SK-N-SH (cell line): ENCODE results near the gene RFX3. TPM values are rescaled to one million over a fixed set of nuclear protein-coding genes. Genes with fewer than 3 reads are reported as not detected.

Experiments used
- CTCF ChIA-PET: fragments of 300-600, 350-600 bp; formaldehyde crosslinking; extraction: SDS; loops from one replicate; lab custom pipeline; 2021; lab: Yijun Ruan, JAX
- POLR2A ChIA-PET: fragments of 350-600 bp; sonication (Branson Sonifier 250); formaldehyde crosslinking; extraction: SDS; loops from one replicate; lab custom pipeline; 2020; ENCODE audit warnings: antibody characterized with exemption, inconsistent platforms; lab: Yijun Ruan, JAX
- DNase-seq: peaks from one replicate; pipeline ENCODE4 v3.0.0; 2012
- H2AFZ ChIP-seq: fragments of 200-600 bp; sonication (generic); 2 replicates; pipeline ENCODE4 v1.8.1; 2016; ENCODE audit warnings: antibody characterized with exemption, mild to moderate bottlenecking, low read depth
- H3F3A ChIP-seq: fragments of 200-600 bp; sonication (generic); replicated peaks from 2 replicates; pipeline ENCODE3; 2016; ENCODE audit warnings: antibody characterized with exemption, mild to moderate bottlenecking; ENCODE audit not compliant: insufficient read depth
- H3K27ac ChIP-seq, 2 experiments: fragments of 200-500 bp in 1 of 2; fragments of 200-600 bp in 1 of 2; sonication (Bioruptor generic) in 1 of 2; sonication (generic), shearing (Covaris generic) in 1 of 2; 2 replicates each; pipeline versions ENCODE4 v1.5.1 to v1.6.1; 2014 to 2016; ENCODE audit warnings: low read depth in 2 of 2, inconsistent platforms in 1 of 2, low read length in 1 of 2, mild to moderate bottlenecking in 1 of 2, mixed read lengths in 1 of 2
- H3K27me3 ChIP-seq: fragments of 200-600 bp; sonication (generic), shearing (Covaris generic); 2 replicates; pipeline ENCODE4 v1.6.1; 2016; ENCODE audit warnings: mixed run types; ENCODE audit not compliant: insufficient read depth
- H3K36me3 ChIP-seq, 2 experiments: fragments of 200-500 bp in 1 of 2; fragments of 200-600 bp in 1 of 2; sonication (Bioruptor generic) in 1 of 2; sonication (generic) in 1 of 2; replicated peaks in 1 of 2; 2 replicates each; pipeline versions ENCODE3 to v1.5.1; 2014 to 2016; ENCODE audit warnings: low read length in 1 of 2, mild to moderate bottlenecking in 1 of 2; ENCODE audit not compliant: insufficient read depth in 2 of 2, control insufficient read depth in 1 of 2
- H3K4me1 ChIP-seq, 2 experiments: fragments of 200-500 bp in 1 of 2; fragments of 200-600 bp in 1 of 2; sonication (Bioruptor generic) in 1 of 2; sonication (generic), shearing (Covaris generic) in 1 of 2; 2 replicates each; pipeline versions ENCODE4 v1.5.1 to v1.6.1; 2014 to 2016; ENCODE audit warnings: low read depth in 1 of 2, low read length in 1 of 2, mixed run types in 1 of 2; ENCODE audit not compliant: insufficient read depth in 2 of 2, control insufficient read depth in 1 of 2
- H3K4me2 ChIP-seq: fragments of 200-600 bp; sonication (generic), shearing (Covaris generic); 2 replicates; pipeline ENCODE4 v1.6.1; 2017; ENCODE audit warnings: mixed run types
- H3K4me3 ChIP-seq, 2 experiments: fragments of 200-500 bp in 1 of 2; fragments of 200-600 bp in 1 of 2; sonication (Bioruptor generic) in 1 of 2; sonication (generic), shearing (Covaris generic) in 1 of 2; 2 replicates each; pipeline versions ENCODE4 v1.5.1 to v1.8.1; 2014 to 2016; ENCODE audit warnings: low read depth in 2 of 2, inconsistent platforms in 1 of 2, low read length in 1 of 2, mild to moderate bottlenecking in 1 of 2, mixed read lengths in 1 of 2, moderate library complexity in 1 of 2
- H3K79me2 ChIP-seq: fragments of 200-600 bp; sonication (generic); 2 replicates; pipeline ENCODE4 v1.8.1; 2017; ENCODE audit warnings: mild to moderate bottlenecking; ENCODE audit not compliant: insufficient read depth
- H3K9ac ChIP-seq: fragments of 200-600 bp; sonication (generic); 2 replicates; pipeline ENCODE4 v1.6.1; 2017; ENCODE audit warnings: mixed run types
- H3K9me2 ChIP-seq: fragments of 200-600 bp; sonication (generic); 2 replicates; pipeline ENCODE4 v1.6.1; 2017; ENCODE audit warnings: mixed run types
- H3K9me3 ChIP-seq: fragments of 200-600 bp; sonication (generic); 2 replicates; pipeline ENCODE4 v1.6.1; 2017; ENCODE audit warnings: mixed run types, mild to moderate bottlenecking, moderate library complexity
- H4K20me1 ChIP-seq: fragments of 200-600 bp; sonication (generic); 2 replicates; pipeline ENCODE4 v1.6.1; 2017; ENCODE audit warnings: mild to moderate bottlenecking, mixed run types; ENCODE audit not compliant: insufficient read depth
- CTCF ChIP-seq: fragments of 200-600 bp; sonication (generic); IDR thresholded peaks from 2 replicates; pipeline ENCODE4 v1.6.1; 2017; ENCODE audit warnings: antibody characterized with exemption, mild to moderate bottlenecking, moderate library complexity
- EP300 ChIP-seq, 2 experiments: IDR thresholded peaks; 2 replicates each; pipeline versions ENCODE4 v1.4.0 to v1.6.1; 2012; ENCODE audit warnings: borderline replicate concordance in 1 of 2, low read depth in 1 of 2, low read length in 1 of 2
- EZH2phosphoT487 ChIP-seq: fragments of 200-600 bp; sonication (generic); IDR thresholded peaks from 2 replicates; pipeline ENCODE4 v1.6.1; 2017; ENCODE audit warnings: low read depth, mixed run types, mild to moderate bottlenecking, antibody characterized with exemption, moderate library complexity, borderline replicate concordance
- FOXJ3 ChIP-seq: sonication (generic); formaldehyde crosslinking; IDR thresholded peaks from 2 replicates; pipeline ENCODE4 v1.5.1; 2020; ENCODE audit warnings: mild to moderate bottlenecking, missing genetic modification reagents
- FOXM1 ChIP-seq: IDR thresholded peaks from 2 replicates; pipeline ENCODE4 v1.4.0; 2012; ENCODE audit warnings: low read depth, mild to moderate bottlenecking
- GABPA ChIP-seq: IDR thresholded peaks from 2 replicates; pipeline ENCODE4 v1.4.0; 2012; ENCODE audit warnings: low read depth, mild to moderate bottlenecking
- GATA2 ChIP-seq: sonication (generic); formaldehyde crosslinking; IDR thresholded peaks from 2 replicates; pipeline ENCODE4 v1.5.0; 2020; ENCODE audit warnings: mild to moderate bottlenecking, missing genetic modification reagents
- IRF3 ChIP-seq: fragments of 150-350 bp; IDR thresholded peaks from 2 replicates; pipeline ENCODE4 v1.6.1; 2016; ENCODE audit warnings: mild to moderate bottlenecking, low read depth, low read length
- MXI1 ChIP-seq: IDR thresholded peaks from 2 replicates; pipeline ENCODE4 v1.6.1; 2012; ENCODE audit warnings: mild to moderate bottlenecking, low read depth, low read length, improper control_type of control experiment
- NRF1 ChIP-seq: IDR thresholded peaks from 2 replicates; pipeline ENCODE4 v1.6.1; 2012; ENCODE audit warnings: low read depth, mild to moderate bottlenecking, low read length
- RCOR1 ChIP-seq: fragments of 150-350 bp; IDR thresholded peaks from 2 replicates; pipeline ENCODE4 v1.6.1; 2017; ENCODE audit warnings: antibody characterized with exemption, low read length
- REST ChIP-seq: IDR thresholded peaks from 2 replicates; pipeline ENCODE4 v1.6.1; 2012; ENCODE audit warnings: mild to moderate bottlenecking, low read depth, low read length, moderate library complexity
- SMC3 ChIP-seq: IDR thresholded peaks from 2 replicates; pipeline ENCODE4 v1.6.1; 2012; ENCODE audit warnings: low read depth, low read length, improper control_type of control experiment
- TEAD4 ChIP-seq: IDR thresholded peaks from 2 replicates; pipeline ENCODE4 v1.4.0; 2012; ENCODE audit warnings: mild to moderate bottlenecking, borderline replicate concordance; ENCODE audit not compliant: insufficient read depth
- USF1 ChIP-seq: IDR thresholded peaks from 2 replicates; pipeline ENCODE4 v1.4.0; 2012; ENCODE audit warnings: low read depth, borderline replicate concordance
- USF2 ChIP-seq: fragments of 150-350 bp; IDR thresholded peaks from 2 replicates; pipeline ENCODE4 v1.6.1; 2017; ENCODE audit warnings: antibody characterized with exemption, low read length, low read depth, borderline replicate concordance
- WGBS: methylation state at CpG from one replicate; pipeline ENCODE4 v1.1.6; 2017; ENCODE audit warnings: low lambda C conversion rate; 5-methylcytosine and 5-hydroxymethylcytosine counted together
- polyA plus RNA-seq, 3 experiments: library from polyadenylated mRNA; depleted of rRNA; stranded (reverse); fragments of >200 nt; gene quantifications; 2 replicates each; pipeline ENCODE4 v1.2.3, GENCODE V29; 2012

RFX3 gene
- polyA plus RNA-seq, 1 of the 3 experiments (the other 2 are of a cell fraction): 1.7 TPM

- H3K9ac ChIP-seq: no peak overlapping the region
- ChIA-PET POLR2A (no interaction called here), CTCF (no interaction called here)
- DNase-seq: no peak
- H3K27me3 ChIP-seq: no peaks in the 10 kb centered on the region
- no peak overlapping the region for H3K4me2 ChIP-seq
- no peaks in the 10 kb centered on the region for H4K20me1 ChIP-seq
- H3K4me1 ChIP-seq: no peaks in the 10 kb centered on the region; a peak in 1 of 4 replicates
- H2AFZ ChIP-seq: no peak overlapping the region
- H3F3A ChIP-seq: no peaks in the 10 kb centered on the region
- H3K79me2 ChIP-seq: no peaks in the 10 kb centered on the region; the same call in 1 of the 2 replicates
- no peak for TF ChIP-seq GABPA
- TF ChIP-seq FOXJ3 (CRISPR knock-in tag): no peak
- no peak for TF ChIP-seq USF2
- no peak for TF ChIP-seq EP300 (IDR thresholded peaks at IDR 0.05; ENCODE audit: borderline replicate concordance in 1 of 2, low read depth in 1 of 2, low read length in 1 of 2)
- no peak for TF ChIP-seq RCOR1
- TF ChIP-seq IRF3: no peak
- no peak for TF ChIP-seq REST
- TF ChIP-seq MXI1: no peak
- TF ChIP-seq USF1: no peak
- no peak for TF ChIP-seq GATA2 (CRISPR knock-in tag)
- TF ChIP-seq CTCF: no peak
- TF ChIP-seq SMC3: no peak
- no peak for TF ChIP-seq FOXM1
- TF ChIP-seq EZH2phosphoT487: no peak
- TF ChIP-seq TEAD4: no peak
- TF ChIP-seq NRF1: no peak
- no peak overlapping the region for H3K4me3 ChIP-seq
- H3K36me3 ChIP-seq: no peaks in the 10 kb centered on the region
- 0 out of 2 replicates have a peak, but pooled peaks cover 4% of the 10 kb centered on the region for H3K9me2 ChIP-seq
- H3K9me3 ChIP-seq: no peaks in the 10 kb centered on the region
- H3K27ac ChIP-seq: no peak overlapping the region
- 75% methylated on average over 2 of the region's 2 CpGs for WGBS
Measured at GRCh38 chr9:3299872-3300271, 225.9 kb downstream of the RFX3 start.
